Stimulated activated CD8-positive, alpha-beta memory T cell treated with anti-CD3 and anti-CD28 coated beads, Interleukin-4, amount 100 ng/mL, for 48 hours (primary cell): ENCODE data around the gene SLC38A3.

ENCODE experiments used
- DNase-seq: peaks from one replicate; pipeline ENCODE4 v3.0.0-alpha.2; 2020

Gene SLC38A3

GRCh38 chr3:50269977-50270413 is 64.9 kb downstream of the SLC38A3 start:
- no peak for DNase-seq

DNA sequence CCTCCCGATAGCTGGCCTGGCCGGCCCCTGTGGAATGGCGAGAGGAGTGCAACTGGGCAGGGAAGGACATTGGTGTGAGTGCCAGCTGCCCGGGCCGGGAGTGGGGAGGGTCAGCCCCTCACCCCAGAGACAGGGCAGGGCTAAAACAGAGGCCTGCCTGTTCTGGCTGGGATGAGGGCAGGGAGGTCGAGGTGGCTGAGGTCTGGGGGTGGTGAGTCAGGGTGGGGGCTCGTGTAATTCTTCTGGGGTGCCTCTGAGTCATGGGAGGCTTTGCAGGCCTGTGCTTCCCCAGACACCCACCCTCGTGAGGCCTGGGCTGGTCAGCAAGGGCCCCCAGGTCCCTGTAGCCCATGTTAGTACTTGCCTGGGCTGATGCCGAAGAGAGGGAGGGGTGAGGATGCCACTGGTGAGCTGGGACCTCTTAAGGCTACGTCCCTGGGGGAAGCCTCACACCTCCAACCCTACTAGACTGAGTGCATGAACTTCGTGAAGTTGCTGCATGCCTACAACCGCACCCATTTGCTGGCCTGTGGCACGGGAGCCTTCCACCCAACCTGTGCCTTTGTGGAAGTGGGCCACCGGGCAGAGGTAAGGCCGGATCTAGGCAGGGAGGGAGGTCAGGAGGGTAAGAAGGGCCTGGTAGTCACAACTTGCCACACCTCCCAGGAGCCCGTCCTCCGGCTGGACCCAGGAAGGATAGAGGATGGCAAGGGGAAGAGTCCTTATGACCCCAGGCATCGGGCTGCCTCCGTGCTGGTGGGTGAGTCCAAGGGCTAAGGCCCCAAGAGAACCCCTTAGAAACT is 65.6 kb downstream of the SLC38A3 start:
- no peak for DNase-seq
